NCI-H2107 (cell line): ENCODE measurements around the gene MYMX.
"Not testable (repeated sequence)": the region's sequence is repeated elsewhere in the genome, so short reads cannot be mapped to it uniquely, and the experiment has no call there.

Experiments used
- DNase-seq: peaks from one replicate; lab custom pipeline; 2025; lab: John Stamatoyannopoulos, UW

MYMX gene

DNA sequence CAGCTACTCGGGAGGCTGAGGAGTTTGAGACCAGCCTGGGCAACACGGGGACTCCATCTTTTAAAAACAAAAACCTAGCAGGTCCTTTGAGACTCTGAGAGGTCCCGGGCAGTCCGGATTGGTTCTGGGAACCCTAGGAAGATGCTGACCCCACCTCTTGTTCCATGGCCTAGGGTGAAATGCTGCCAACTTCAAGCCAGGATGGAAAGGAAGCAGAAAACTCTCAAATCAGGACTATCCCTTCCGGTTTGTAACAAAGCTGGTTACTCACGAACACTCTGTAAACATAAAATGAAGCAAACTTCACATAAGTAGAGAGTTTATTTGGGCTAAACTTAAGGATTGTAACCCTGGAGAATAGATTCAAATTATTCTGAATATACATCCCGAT, 30.1 kb upstream of the MYMX start:
- no peak for DNase-seq

DNA sequence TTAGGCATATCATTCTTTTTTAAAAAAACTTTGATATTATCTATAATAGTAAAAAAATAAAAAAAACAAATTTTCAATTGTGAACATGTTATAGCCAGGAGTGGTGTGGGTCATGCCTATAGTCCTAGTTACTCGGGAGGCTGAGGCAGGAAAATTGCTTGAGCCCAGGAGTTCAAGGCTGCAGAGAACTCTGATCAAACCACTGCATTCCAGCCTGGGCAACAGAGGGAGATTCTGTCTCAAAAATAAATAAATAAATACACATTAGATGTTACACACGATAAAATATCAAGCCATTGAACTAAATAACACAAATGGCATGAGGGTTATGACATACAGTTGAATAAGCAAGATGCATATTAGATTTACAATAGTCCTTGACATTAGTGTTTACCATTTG, 27.9 kb upstream of the MYMX start:
- no peak for DNase-seq

DNA sequence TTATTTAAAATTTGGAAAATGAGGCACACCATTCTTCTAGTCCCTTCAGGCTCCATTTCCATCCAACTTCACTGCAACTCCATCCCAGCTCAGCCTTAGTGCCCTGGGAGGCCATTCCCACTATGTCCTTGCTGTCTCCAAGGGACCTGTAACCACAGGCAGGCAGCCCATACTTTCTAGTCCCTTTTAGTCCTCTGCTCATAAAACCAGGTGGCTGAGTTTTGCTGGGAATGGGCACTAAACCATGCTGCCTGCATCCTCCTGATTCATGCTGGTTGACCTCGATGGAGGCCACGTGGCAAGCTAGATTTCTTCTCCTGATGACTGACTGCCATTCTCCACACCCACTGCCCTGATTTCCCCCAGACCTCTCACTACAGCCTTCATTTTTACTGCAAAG, 27.5 kb upstream of the MYMX start:
- no peak for DNase-seq

DNA sequence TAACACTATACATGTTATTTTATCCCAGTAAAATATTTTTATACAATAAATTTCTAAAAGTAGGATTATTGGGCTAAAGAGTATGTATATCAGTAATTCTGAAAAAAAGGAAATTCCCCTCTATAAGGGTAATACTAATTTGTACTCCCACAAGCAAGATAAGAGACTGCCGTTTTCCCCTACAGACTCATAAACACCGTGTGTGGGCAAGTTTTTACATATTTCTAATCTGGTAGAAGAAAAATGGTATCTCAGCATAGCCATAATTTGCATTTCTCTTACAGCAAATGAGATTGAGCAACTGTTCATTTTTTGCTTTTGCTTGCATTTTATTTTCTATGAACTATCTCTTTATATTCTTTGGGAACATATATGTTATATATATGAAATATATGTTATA, 26.0 kb upstream of the MYMX start:
- no peak for DNase-seq

DNA sequence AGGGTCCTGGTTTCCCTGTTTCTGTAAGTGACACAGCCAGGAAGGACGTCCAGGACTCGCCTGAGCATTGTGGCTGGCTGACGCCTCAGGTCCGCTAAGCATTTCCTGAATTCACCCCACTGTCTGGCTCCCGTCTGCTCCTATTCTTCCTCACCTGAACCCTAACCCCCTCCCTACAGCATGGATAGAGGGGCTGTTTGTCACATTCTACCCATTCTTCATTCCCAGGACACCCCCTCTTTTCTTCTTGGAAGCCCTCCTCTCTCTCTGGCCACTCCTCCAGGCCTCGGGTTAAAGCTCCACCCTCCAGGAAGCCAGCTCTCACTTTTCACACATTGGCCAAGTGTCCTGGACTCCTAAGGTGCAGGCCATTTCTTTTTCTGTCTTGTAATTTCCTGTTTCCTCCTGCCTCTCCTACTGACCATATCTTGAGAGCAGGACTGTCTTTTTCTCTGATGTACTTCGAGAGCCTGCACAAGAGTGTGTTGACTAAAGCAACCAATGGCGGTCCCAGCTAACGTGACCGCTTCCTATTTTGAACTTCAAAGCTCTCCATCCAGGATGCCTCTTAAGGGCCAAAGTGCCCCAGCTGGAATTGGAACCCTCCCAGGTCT, 24.2 kb upstream of the MYMX start:
- no peak for DNase-seq

DNA sequence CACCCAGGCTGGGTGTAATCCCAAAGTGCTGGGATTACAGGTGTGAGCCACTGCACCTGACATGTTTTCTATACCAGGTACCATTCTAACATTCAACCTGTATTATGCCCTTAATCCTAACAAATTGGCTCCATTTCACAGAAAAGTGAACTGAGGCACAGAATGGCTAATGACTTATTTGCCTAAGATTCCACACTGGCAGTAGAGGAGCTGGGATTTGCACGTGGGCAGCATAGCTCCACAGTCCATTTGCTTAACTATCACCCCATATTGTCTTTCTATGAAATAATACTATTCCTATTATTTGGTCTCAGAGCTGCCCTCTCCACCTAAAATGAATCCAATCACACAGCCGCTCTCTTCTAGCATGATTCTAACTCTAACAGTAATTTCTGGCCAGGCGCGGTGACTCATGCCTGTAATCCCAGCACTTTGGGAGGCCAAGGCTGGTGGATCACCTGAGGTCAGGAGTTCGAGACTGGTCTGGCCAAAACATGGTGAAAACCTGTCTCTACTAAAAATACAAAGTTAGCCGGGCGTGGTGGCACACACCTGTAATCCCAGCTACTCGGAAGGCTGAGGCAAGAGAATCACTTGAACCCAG, 23.3 kb upstream of the MYMX start:
- no peak for DNase-seq

DNA sequence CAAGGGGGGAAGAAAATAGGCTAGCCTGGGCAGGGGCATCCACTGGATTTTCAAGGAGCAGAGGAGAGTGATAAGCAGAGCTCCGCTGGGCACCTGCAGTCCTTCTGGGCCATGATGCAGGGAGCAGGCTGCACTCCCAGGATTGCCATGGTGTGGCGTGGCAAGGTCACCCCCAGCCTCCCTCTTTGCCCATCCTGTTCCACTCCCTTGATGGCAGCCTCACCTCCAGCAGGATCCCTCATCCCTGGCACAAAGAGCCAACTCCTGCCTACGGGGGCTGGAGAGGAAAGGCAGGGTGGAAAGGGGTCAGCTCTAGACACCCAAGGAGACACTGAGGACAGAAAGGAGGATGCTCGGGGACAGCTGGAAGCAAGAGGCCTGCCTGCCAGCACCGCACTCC, 22.4 kb upstream of the MYMX start:
- no peak for DNase-seq

DNA sequence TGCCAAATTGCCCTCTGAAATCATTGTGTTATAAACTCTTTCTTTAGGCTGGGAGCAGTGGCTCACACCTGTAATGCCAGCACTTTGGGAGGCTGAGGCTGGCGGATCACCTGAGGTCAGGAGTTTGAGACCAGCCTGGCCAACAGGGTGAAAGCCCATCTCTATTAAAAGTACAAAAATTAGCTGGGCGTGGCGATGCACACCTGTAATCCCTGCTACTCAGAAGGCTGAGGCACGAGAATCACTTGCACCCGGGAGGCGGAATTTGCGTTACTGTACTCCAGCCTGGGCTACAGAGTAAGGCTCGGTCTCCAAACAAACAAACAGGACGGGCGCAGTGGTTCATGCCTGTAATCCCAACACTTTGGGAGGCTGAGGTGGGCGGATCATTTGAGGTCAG, 20.4 kb upstream of the MYMX start:
- DNase-seq, result not testable (repeated sequence)

DNA sequence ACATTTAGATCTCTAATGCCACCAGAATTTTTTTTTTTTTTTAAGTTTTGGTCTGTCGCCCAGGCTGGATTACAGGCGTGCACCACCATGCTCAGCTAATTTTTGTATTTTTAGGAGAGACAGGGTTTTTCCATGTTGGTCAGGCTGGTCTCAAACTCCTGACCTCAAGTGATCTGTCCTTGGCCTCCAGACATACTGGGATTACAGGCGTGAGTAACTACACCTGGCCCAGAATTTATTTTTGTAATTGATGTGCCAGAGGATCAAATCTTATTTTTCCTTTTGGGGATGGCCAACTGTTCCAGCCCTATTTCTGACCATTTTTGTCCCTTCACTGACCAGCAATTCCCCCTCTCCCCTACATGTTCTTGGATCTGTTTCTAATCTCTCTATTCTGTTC, 18.0 kb upstream of the MYMX start:
- no peak for DNase-seq

DNA sequence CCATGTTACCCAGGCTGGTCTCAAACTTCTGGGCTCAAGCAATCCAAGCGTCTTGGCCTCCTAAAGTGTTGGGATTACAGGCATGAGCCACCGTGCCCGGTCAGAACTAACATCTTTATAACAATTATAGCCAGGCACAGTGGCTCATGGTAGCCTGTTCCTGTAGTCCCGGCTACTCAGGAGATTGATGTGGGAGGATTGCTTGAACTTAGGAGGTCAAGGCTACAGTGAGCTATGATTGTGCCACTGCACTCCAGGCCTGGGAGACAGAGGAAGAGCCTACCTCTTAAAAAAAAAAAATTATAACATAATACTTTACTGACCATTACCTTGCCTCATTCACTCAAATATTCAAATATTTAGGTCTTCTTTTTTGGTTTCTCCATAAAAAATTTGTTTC, 16.8 kb upstream of the MYMX start:
- DNase-seq, result no peak

DNA sequence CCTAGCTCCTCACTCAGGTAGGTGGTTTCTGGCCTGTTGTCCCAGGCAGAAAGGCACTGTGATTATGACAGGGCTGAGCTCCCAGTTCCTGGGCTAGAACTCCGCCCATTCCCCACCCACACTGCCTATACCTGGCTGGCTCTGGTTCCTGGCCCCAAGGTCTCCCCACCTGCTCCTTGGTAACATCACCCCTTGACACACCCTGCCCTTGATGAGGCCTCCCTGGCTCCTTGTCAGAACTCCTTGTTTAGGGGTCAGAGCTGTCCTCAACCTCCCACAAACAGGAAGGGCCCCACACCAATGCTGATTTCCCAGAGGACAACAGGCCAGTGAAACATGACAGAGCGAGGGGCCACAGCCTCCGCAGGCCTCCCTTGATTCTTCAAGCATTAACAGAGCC, 15.5 kb upstream of the MYMX start:
- no peak for DNase-seq

DNA sequence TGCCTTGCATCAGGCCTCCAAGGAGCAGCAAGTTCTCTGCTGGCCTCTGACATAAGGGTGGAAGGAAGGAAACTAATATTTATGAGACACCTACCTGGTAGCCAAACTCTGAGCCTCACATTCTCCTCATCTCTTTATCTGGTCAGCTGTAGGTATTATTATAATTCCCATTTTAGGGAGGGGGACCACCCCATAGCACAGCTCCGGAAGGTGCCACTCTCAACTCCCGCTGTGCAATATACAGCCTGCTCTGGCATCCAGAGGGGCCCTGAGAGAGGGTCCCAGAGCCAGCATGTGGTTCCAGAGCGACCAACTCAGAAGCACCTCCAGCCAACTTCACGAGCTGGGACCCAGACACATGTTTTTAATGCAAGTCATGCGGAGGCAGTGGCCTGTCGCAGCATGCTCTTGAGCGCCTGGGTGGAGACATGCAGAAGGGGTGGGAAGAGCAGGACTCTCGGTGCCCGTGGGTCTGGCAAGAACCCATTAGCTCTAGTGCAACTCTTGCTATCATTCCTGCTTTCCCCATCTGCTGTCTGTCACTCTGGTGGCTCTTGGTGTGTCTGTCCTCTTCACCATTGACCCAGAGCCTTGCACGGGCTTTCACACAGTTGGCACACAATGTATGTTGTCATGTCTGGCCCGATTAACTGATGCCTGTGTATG, 15.0 kb upstream of the MYMX start:
- DNase-seq, result no peak

DNA sequence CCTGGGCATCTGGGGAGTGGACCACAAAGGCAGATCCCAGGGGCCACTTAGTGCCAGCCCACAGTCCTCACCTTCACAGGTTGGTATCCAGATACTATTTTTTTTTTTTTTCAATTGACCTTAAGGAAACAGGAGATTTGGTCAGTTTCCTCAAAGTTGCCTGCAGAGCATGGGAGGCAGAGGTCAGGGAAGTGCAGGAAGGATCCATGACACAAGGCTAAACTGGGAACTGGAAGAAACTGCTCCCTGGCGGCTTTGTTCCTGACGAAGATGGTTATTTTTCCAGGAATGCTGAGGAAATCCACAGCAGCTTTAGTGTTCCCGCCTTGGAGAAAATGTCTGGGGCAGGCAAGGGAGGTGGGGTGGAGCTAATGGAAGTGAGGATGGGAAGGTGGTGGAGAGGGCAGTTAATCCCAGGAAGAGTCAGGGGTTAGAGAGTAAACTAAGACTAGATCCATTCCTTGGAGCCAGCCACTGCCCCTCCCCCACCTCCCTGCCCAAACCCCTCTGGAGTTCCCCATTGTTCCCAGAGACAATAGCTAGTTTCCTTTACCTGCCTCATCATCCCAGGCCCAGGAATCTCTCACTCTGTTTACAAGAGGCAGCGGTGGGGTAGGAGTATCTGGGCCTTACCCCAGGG, 14.3 kb upstream of the MYMX start:
- DNase-seq, result no peak

DNA sequence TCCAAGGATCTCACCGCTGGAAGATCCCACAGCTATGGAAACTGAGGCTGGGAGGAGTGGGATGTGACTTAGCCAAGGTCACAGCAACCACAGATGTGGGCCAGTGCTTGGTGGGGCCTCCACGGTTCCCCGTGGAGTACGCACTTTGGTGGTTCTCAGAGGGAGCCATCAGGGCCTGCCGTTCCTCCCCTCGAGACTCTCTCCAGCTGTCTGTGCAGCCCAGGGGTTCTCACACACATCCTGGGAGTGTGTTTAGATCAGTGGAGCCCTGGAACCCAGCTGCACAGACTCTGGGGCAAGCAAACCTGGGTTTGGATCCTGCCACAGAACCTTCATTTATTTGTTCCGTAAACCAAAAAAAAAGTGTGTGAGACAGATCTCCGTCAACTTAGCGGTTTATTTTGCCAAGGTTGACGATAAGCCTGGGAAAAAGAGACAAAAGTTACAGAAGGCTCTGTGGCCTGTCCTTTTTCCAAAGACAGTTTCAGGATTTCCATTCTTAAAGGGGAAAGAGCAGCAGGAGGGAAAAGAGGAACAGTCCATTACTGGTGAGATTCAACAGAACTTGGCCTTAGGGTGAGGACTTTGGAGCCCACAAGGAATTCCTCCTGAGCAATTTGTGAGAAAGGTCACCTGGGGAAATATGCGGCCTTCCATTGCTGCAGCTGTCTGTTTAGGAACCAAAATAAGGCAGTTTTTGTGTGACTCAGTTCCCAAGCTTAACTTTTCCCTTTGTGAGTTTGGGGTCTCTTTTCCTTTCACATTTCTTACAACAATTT, 13.6 kb upstream of the MYMX start:
- DNase-seq, result no peak

DNA sequence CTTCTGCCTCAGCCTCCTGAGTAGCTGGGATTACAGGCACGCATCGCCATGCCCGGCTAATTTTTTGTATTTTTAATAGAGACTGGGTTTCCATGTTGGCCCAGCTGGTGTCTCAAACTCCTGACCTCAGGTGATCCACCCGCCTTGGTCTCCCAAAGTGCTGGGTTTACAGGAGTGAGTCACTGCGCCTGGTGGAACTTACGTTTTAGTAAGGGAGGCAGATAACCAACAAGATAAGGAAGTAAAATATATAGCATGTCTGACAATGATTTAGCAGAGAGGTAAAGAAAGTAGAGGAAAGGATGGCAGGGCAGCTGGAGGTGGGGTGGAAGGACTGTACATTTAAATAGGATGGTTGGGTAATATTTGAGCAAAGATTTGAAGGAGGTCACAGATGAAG, 12.8 kb upstream of the MYMX start:
- no peak for DNase-seq

DNA sequence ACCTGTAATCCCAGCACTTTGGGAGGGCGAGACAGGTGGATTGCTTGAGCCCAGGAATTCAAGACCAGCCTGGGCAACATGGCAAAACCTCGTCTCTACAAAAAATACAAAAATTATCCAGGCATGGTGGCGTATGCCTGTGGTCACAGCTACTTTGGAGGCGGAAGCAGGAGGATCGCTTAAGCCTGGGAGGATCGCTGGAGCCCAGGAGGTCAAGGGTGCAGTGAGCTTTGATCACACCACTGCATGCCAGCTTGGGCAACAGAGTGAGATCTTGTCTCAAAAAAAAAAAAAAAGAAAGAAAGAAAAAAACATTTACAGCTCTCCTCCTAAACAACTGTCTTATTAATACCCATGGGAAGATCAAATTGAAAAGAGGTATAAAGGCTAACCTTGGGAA, 8.8 kb upstream of the MYMX start:
- no peak for DNase-seq

DNA sequence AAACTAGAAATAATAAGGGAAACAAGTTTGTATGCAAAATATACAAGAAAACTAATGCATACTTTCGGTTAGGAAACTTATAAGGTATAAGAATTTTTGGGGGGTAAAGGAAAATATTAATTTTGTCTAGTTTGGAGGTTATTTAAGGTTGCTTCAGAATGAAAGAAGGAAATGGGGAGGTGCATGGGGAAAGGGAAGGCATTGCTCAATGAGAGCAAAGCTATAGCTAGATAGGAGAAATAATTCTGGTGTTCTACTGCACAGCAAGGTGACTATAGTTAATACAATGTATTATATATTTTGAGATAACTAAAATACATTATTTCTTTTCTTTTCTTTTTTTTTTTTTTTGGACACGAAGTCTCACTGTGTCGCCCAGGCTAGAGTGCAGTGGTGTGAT, 5.4 kb upstream of the MYMX start:
- no peak for DNase-seq

DNA sequence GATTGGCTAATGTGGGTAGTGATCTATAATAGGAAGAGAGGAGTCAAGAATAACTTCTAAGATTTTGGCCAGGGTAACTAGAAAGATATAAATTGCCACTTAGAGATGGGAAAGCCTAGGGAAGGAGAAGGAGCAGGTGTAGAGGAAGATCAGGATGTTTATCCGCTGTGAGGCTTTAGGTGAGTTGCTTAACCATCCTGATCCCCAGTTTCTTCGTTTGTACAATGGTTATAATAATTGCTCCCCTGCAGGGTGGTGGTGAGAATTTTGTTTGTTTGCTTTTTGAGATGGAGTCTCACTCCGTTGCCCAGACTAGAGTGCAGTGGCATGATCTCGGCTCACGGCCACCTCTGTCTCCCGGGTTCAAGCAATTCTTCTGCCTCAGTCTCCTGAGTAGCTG, 2.4 kb upstream of the MYMX start:
- no peak for DNase-seq

DNA sequence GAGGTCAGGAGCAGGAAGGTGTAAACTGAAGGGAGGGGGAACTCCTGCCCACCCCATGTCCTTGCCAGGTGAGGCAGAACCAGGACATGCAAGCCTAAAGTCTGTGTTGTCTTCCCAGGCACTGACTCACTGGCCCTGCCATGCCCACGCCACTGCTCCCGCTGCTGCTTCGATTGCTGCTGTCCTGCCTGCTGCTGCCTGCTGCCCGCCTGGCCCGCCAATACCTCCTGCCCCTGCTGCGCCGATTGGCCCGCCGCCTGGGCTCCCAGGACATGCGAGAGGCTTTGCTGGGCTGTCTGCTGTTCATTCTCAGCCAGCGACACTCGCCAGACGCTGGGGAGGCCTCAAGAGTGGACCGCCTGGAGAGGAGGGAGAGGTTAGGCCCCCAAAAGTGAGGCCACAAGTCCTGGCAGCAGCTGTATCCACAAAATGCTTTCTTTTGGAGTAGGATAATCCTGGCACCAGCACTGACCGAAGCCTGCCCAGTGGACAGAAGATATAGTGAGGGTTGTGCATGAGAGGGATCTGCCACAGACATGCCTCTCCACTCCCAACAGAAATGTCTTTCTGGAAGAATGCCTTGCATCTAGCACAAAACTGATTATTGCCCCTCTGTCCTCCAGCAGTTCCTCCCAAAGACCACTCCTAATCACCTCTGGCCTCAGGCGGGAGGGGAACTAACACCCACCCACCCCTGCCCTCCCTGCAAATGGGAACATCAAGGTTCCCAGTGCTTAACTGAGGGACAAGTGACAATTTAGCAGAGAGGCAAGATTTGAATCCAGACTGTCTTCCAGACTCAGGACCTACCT, 812 bp downstream of the MYMX start:
- DNase-seq, result no peak

DNA sequence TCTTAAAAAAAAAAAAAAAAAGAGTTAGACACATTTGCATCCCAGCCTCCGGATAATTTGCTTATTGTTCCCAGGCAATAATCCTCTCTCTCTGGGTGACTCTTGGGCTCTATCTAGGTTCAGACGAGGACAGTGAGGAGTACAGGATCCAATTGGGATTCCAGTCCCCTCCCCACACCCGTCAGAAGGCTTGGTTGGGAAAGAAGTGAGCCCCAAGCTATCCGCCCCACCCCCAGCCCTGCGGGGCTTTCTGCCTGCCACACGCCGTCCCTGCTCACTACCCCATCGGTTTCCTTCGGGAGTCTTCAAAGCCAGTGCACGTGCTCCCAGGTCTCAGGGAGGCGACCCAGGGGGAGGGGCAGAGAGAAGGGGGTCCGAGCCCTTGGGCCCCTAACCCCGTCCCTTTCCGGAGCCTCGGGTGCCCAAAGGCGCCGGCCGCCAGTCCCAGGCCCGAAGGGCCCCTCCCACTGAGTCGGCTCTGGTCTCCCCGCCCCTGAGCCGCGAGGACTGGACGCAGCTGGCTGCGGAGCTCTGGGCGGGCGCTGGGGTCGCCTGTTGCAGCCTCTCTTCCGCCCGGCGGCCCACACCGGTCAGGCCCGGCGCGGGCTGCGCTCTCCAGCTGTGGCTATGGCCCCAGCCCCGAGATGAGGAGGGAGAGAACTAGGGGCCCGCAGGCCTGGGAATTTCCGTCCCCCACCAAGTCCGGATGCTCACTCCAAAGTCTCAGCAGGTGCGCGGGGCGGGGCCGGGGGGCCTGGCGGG, 2.5 kb downstream of the MYMX start:
- no peak for DNase-seq
